Neural cell (in vitro differentiated cells): ENCODE data around the gene RPL38. TPM values are rescaled to one million over a fixed set of nuclear protein-coding genes. Genes with fewer than 3 reads are reported as not detected.

Experiments
- H2AFZ ChIP-seq: fragments of 200-600, 300-800 bp; sonication (generic), shearing (Covaris generic); 2 replicates; pipeline ENCODE4 v1.6.0; 2014; ENCODE audit warnings: low read depth, mild to moderate bottlenecking, antibody characterized with exemption, low read length, moderate library complexity
- H3F3A ChIP-seq: fragments of 200-600 bp; shearing (Covaris generic); 2 replicates; pipeline ENCODE4 v1.6.1; 2016; ENCODE audit warnings: mild to moderate bottlenecking, moderate library complexity, mixed read lengths, antibody characterized with exemption, low read length; ENCODE audit not compliant: insufficient read depth, poor library complexity, severe bottlenecking
- H3K27ac ChIP-seq: fragments of 200-600, 300-800 bp; sonication (generic), shearing (Covaris generic); 2 replicates; pipeline ENCODE4 v1.5.1; 2014; ENCODE audit warnings: mild to moderate bottlenecking, low read length, moderate library complexity
- H3K27me3 ChIP-seq: fragments of 300-800, 200-600 bp; sonication (generic), shearing (Covaris generic); 2 replicates; pipeline ENCODE4 v1.6.0; 2014; ENCODE audit warnings: mild to moderate bottlenecking, low read depth, low read length, moderate library complexity; ENCODE audit not compliant: insufficient read depth
- H3K36me3 ChIP-seq: fragments of 300-800, 200-600 bp; sonication (generic), shearing (Covaris generic); 2 replicates; pipeline ENCODE4 v1.5.1; 2014; ENCODE audit warnings: mild to moderate bottlenecking, antibody characterized with exemption, low read length, moderate library complexity; ENCODE audit not compliant: insufficient read depth
- H3K4me2 ChIP-seq: fragments of 300-800, 200-600 bp; sonication (generic), shearing (Covaris generic); 2 replicates; pipeline ENCODE4 v1.6.0; 2014; ENCODE audit warnings: mild to moderate bottlenecking, low read length
- H3K4me3 ChIP-seq: fragments of 300-800, 200-600 bp; sonication (generic), shearing (Covaris generic); 2 replicates; pipeline ENCODE4 v1.5.1; 2014; ENCODE audit warnings: mild to moderate bottlenecking, low read length, moderate library complexity
- H3K79me2 ChIP-seq: fragments of 200-600 bp; shearing (Covaris generic); replicated peaks from 2 replicates; pipeline ENCODE4 v1.6.0; 2014; ENCODE audit warnings: mild to moderate bottlenecking, low read length, moderate library complexity; ENCODE audit not compliant: insufficient read depth
- H3K9ac ChIP-seq: fragments of 300-800, 200-600 bp; sonication (generic), shearing (Covaris generic); 2 replicates; pipeline ENCODE4 v1.6.1; 2016; ENCODE audit warnings: mild to moderate bottlenecking, low read length, mixed read lengths
- H3K9me2 ChIP-seq: fragments of 200-600 bp; shearing (Covaris generic); 2 replicates; pipeline ENCODE4 v1.6.1; 2016; ENCODE audit warnings: mild to moderate bottlenecking, low read length, mixed read lengths; ENCODE audit not compliant: insufficient read depth
- H3K9me3 ChIP-seq: fragments of 200-600, 300-800 bp; sonication (generic), shearing (Covaris generic); 2 replicates; pipeline ENCODE4 v1.6.1; 2016; ENCODE audit warnings: mild to moderate bottlenecking, mixed run types, low read length, moderate library complexity, mixed read lengths
- H4K20me1 ChIP-seq: fragments of 200-600 bp; shearing (Covaris generic); 2 replicates; pipeline ENCODE4 v1.6.1; 2016; ENCODE audit warnings: mild to moderate bottlenecking, mixed run types; ENCODE audit not compliant: insufficient read depth
- EP300 ChIP-seq: fragments of 450-650 bp; conservative IDR thresholded peaks from 2 replicates; pipeline ENCODE4 v1.6.1; 2014; ENCODE audit warnings: antibody characterized with exemption, mild to moderate bottlenecking, moderate library complexity; ENCODE audit not compliant: poor library complexity, severe bottlenecking
- EZH2 ChIP-seq: fragments of 200-600, 300-800 bp; shearing (Covaris generic), sonication (generic); IDR thresholded peaks from 2 replicates; pipeline ENCODE4 v1.6.1; 2014; ENCODE audit warnings: antibody characterized with exemption, low read length, borderline replicate concordance, mild to moderate bottlenecking; ENCODE audit not compliant: insufficient read depth, poor library complexity, severe bottlenecking
- MXI1 ChIP-seq: fragments of 450-650 bp; conservative IDR thresholded peaks from 2 replicates; pipeline ENCODE4 v1.6.1; 2014; ENCODE audit warnings: antibody characterized with exemption, mild to moderate bottlenecking; ENCODE audit not compliant: poor library complexity, severe bottlenecking
- POLR2AphosphoS5 ChIP-seq: IDR thresholded peaks from 2 replicates; pipeline ENCODE4 v1.6.1; 2012
- RAD21 ChIP-seq: fragments of 450-650 bp; conservative IDR thresholded peaks from 2 replicates; pipeline ENCODE4 v1.6.1; 2014; ENCODE audit warnings: antibody characterized with exemption, mild to moderate bottlenecking, moderate library complexity
- SMC3 ChIP-seq: fragments of 450-650 bp; conservative IDR thresholded peaks from 2 replicates; pipeline ENCODE4 v1.6.1; 2014; ENCODE audit warnings: antibody characterized with exemption, mild to moderate bottlenecking, moderate library complexity; ENCODE audit not compliant: poor library complexity
- TAF1 ChIP-seq: IDR thresholded peaks from 2 replicates; pipeline ENCODE4 v1.6.1; 2012; ENCODE audit warnings: low read depth
- polyA plus RNA-seq: library from polyadenylated mRNA; depleted of rRNA; stranded (reverse); fragments of >200 nt; gene quantifications from 2 replicates; pipeline ENCODE4 v1.2.3, GENCODE V29; 2014
- TF ChIP-seq, protein P1 (sequence below): IDR thresholded peaks from 2 replicates; pipeline ENCODE4 v1.6.1; 2012; ENCODE audit warnings: borderline replicate concordance
- TF ChIP-seq, protein P2 (sequence below): fragments of 450-650 bp; IDR thresholded peaks from 2 replicates; pipeline ENCODE4 v1.5.1; 2014; ENCODE audit warnings: antibody characterized with exemption, mild to moderate bottlenecking, moderate library complexity; ENCODE audit not compliant: poor library complexity, severe bottlenecking

Gene RPL38
- polyA plus RNA-seq, 1 donor from 2014 or later = 378 TPM

DNA sequence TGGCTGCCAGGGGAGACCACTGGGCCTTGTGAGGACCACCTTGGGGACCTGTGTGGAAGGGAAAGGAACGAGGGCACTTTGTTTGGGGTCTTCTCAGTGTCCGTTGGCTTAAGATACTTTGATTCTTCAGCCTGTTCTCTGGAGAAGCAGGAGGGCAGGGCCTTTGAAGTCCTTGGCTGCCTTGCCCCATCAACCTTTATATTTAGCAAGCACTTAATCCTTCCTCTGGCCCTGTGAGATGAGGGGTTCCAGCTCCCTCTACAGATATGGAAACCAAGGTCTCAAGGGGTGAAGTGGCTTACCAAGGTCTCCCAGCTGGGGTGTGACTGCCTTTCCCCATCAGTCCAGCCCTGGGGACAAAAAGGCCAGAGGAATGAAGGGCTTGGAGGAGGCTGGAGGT, 38.4 kb downstream of the RPL38 start:
- Histone ChIP-seq H4K20me1 (no peaks in the 10 kb centered on the region), H3F3A (no peaks in the 10 kb centered on the region), H3K9ac (no peak overlapping the region), H3K79me2 (no peaks in the 10 kb centered on the region), H3K4me3 (no peak overlapping the region), H3K36me3 (no peaks in the 10 kb centered on the region), H3K27ac (no peak overlapping the region), H3K9me3 (no peaks in the 10 kb centered on the region), H2AFZ (no peak overlapping the region), H3K4me2 (no peak overlapping the region), H3K9me2 (no peaks in the 10 kb centered on the region), H3K27me3 (peaks cover 12% of the 10 kb centered on the region)
- no peak for TF ChIP-seq MXI1
- no peak for TF ChIP-seq SMC3
- no peak for TF ChIP-seq EP300
- TF ChIP-seq RAD21 = no peak
- TF ChIP-seq, protein P1, sequence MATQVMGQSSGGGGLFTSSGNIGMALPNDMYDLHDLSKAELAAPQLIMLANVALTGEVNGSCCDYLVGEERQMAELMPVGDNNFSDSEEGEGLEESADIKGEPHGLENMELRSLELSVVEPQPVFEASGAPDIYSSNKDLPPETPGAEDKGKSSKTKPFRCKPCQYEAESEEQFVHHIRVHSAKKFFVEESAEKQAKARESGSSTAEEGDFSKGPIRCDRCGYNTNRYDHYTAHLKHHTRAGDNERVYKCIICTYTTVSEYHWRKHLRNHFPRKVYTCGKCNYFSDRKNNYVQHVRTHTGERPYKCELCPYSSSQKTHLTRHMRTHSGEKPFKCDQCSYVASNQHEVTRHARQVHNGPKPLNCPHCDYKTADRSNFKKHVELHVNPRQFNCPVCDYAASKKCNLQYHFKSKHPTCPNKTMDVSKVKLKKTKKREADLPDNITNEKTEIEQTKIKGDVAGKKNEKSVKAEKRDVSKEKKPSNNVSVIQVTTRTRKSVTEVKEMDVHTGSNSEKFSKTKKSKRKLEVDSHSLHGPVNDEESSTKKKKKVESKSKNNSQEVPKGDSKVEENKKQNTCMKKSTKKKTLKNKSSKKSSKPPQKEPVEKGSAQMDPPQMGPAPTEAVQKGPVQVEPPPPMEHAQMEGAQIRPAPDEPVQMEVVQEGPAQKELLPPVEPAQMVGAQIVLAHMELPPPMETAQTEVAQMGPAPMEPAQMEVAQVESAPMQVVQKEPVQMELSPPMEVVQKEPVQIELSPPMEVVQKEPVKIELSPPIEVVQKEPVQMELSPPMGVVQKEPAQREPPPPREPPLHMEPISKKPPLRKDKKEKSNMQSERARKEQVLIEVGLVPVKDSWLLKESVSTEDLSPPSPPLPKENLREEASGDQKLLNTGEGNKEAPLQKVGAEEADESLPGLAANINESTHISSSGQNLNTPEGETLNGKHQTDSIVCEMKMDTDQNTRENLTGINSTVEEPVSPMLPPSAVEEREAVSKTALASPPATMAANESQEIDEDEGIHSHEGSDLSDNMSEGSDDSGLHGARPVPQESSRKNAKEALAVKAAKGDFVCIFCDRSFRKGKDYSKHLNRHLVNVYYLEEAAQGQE = no peak
- TF ChIP-seq, protein P2, sequence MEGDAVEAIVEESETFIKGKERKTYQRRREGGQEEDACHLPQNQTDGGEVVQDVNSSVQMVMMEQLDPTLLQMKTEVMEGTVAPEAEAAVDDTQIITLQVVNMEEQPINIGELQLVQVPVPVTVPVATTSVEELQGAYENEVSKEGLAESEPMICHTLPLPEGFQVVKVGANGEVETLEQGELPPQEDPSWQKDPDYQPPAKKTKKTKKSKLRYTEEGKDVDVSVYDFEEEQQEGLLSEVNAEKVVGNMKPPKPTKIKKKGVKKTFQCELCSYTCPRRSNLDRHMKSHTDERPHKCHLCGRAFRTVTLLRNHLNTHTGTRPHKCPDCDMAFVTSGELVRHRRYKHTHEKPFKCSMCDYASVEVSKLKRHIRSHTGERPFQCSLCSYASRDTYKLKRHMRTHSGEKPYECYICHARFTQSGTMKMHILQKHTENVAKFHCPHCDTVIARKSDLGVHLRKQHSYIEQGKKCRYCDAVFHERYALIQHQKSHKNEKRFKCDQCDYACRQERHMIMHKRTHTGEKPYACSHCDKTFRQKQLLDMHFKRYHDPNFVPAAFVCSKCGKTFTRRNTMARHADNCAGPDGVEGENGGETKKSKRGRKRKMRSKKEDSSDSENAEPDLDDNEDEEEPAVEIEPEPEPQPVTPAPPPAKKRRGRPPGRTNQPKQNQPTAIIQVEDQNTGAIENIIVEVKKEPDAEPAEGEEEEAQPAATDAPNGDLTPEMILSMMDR = no peak
- no peak for TF ChIP-seq TAF1
- no peak for TF ChIP-seq EZH2
- no peak for TF ChIP-seq POLR2AphosphoS5

DNA sequence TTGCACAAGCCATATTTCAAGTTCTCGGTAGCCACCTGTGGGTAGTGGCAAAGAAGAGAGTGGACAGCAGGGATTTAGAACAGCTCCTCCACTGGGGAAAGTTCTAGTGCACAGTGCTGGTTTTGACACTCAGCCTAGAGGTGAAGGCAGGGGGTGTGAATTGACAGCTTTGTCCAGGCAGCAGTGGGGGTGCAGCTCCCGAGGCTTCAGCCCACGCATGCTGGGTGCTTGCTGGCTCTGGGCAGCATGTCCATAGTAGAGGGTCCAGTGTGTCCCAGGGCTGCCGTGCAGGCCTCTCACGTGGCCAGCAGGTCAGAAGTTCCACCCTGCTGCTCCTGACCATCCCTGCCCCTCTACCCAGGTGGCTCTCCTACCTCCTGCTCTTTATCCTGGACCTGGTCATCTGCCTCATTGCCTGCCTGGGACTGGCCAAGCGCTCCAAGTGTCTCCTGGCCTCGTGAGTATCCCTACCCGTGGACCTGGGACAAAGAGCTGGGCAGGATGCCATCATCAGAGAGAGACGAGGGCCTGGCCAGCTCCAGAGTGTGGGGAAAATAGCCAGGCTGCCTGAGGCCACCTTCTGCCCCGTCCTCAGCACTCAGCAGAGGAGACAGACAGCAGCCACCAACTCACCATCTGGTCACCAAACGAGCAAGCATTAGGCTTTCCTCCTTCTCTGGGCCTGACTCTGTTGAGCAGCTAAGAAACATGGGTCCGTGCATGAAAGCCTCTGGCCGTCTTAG, 39.7 kb downstream of the RPL38 start:
- no peak for TF ChIP-seq EP300
- TF ChIP-seq, protein P2 = no peak
- TF ChIP-seq EZH2 = no peak
- Histone ChIP-seq H3K9me3 (no peaks in the 10 kb centered on the region), H3K4me3 (no peak overlapping the region), H4K20me1 (no peaks in the 10 kb centered on the region), H2AFZ (no peak overlapping the region), H3F3A (no peaks in the 10 kb centered on the region), H3K27ac (no peak overlapping the region), H3K79me2 (no peaks in the 10 kb centered on the region), H3K36me3 (no peaks in the 10 kb centered on the region), H3K9me2 (no peaks in the 10 kb centered on the region), H3K27me3 (peaks cover 12% of the 10 kb centered on the region), H3K4me2 (no peak overlapping the region), H3K9ac (no peak overlapping the region)
